Activated CD8-positive, alpha-beta memory T cell treated with anti-CD3 and anti-CD28 coated beads, Interleukin-2, amount 50 U/mL, for 4 hours (primary cell): Measurements from ENCODE around the gene AATF.

Experiments used
- DNase-seq: peaks from one replicate; pipeline ENCODE4 v3.0.0-alpha.2; 2020

The AATF gene

DNA sequence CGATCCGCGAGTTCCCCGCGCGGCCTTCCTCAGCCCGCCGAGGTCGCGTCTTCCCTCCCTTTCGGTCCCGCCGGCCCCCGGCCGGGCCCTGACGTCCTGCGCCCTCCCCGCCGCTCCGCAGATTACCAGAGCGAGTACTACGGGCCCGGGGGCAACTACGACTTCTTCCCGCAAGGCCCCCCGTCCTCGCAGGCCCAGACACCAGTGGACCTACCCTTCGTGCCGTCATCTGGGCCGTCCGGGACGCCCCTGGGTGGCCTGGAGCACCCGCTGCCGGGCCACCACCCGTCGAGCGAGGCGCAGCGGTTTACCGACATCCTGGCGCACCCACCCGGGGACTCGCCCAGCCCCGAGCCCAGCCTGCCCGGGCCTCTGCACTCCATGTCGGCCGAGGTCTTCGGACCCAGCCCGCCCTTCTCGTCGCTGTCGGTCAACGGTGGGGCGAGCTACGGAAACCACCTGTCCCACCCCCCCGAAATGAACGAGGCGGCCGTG lies 6.1 kb upstream of the AATF start:
- no peak for DNase-seq

DNA sequence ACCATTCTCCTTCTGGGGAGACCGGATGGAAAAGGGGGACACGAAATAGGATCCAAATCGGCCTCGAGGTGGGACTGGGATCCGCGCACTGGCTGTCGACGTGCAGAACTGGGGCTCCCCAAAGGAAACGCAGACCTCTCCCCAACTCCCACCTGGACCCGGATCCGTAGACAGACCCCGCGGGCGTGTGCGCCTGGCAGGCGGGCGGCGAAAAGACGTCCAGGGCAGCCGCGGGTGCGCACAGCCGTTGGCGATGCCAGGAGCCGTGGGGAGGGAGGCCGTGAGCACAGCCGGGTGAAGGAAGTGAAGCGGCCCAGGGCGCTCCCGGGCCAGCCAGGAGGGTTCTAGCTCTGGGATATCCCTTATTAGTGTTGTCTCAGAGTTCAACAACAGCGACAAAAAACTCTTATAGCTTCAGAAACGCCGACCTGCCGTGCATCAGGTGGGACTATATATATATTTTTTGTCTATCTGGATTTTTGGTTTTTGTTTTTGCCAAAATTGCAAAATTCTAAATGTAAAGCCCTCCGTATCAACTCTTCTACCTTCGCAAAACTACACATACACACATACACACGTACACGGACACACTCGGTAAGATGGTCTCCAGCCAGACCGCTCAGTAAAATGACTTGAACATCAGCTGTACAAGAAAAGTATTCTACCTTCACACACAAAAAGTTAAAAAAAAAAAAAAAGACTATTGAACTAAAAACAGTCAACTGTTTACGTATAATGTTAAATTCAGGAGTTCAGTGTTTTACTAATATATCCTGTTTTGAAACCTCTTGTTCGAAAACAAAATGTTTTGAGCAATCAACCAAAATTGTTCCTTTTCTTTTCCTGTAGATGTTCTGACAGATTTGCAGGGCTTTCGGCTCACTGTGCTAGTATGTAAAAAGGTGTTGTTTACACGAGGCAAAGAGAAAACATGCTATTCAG lies 5.2 kb upstream of the AATF start:
- DNase-seq, result no peak

DNA sequence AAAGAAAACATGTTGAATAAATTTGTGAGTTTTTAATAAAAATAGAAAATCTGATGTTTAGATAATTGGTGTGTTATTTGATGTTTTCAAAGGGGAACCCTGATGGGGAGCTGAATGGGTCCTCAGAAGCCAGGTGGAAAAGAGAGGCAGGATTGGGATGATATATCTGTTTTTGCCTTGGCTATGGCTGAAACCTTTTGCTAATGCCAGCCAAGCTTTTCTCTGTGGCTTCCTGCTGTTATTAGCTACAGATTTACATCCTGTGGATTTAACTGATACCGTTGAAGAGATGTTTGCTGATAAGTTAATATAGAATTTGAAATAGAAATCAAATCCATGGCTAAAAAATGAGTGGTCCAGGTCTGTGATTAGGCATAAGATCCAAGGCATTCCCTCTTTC lies 4.2 kb upstream of the AATF start:
- no peak for DNase-seq

DNA sequence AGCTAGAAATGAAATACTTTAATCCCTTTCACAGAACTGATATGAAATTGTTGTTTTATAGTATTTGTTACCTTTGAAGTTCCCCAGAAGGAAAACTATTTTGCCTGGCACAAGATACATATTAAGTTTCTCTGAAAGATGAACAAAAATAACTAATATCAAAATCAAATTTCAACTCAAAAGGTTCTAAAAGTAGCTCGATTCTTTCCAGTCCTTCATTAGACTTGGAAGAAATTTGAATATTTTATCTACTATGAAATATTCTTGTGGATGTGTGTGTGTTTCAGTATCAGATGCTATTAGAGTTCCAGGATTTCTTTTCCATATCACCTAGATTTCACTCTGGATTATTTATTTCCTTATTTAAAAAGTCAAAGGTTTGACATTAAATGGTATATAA lies 3.6 kb upstream of the AATF start:
- no peak for DNase-seq

GRCh38 chr17:36945959-36946725 lies 2.6 kb upstream of the AATF start:
- no peak for DNase-seq

- no peak for DNase-seq
These were observed 2.0 kb upstream of the AATF start for GRCh38 chr17:36946726-36947091.

DNA sequence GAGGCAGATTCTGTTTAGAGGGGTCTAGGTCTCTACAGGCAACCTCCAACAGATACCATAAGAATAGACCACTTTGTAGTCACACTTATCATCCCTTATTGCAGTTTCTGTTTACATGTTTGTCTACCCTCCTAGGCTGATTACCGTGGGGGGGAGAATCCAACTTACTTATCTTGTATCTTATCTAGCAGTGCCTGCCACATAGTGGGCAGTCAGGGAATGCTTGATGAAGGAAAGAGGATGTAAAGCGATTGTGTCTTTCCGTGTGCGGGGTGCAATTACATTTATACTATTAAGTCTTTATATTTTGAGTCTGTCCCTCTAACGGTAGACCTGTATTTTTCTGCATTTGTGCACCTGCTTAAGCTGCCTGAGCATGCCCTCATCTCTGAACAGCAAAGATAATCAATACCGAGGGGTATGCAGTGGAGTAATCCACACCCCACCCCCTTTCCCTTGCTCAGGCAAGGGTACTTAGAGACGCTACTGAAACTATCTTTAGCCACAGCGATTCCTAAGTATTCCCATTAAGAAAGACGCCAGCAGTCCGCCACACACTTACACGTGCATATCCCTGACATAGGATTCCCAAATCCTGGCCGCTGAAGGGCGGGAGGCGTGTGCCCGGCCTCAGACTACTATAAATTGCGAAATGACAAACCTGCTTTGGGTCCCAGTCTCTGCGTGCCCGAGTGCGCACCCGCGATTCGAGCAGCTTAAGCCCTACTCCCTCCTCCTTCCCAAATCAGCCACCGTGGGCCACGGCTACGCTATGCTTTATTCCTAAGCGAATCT lies 635 bp upstream of the AATF start:
- no peak for DNase-seq

DNA sequence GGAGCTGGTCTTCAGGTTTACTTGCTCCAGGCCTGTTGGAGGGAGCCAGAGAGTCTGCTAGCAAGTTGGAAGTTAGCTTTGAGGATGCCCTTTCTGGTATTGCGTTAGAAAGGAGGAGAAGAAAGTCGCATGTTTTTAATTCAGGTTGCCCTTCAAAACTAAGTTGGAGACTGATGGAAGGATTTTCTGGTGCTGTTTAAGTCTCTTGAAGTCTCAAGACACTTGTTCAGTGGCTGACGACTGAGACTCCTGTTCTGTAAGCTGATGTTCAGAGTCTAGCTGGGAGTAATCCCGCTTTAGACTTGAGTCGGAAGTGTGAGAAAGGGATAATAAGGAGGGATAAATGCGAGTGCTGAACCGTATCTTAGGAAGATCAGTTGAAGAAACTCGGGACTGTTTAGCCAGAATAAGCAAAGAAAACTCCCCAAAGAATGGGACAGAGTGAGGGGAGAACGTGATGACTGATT lies 740 bp downstream of the AATF start:
- no peak for DNase-seq

DNA sequence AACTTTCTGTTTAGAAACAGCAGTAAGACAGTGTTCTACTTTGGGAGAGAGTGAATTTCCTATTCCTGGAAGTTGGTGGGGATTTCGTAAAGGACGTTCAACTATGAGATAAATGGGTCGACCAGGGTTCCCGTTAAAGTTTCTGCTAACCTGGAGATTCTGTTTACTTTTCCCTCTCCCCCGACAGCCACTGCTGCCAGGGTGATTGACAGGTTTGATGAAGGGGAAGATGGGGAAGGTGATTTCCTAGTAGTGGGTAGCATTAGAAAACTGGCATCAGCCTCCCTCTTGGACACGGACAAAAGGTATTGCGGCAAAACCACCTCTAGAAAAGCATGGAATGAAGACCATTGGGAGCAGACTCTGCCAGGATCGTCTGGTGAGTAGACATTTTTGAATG lies 1.3 kb downstream of the AATF start:
- DNase-seq, result no peak

- DNase-seq, result no peak
These were observed 2.5 kb downstream of the AATF start for GRCh38 chr17:36951084-36951789.

DNA sequence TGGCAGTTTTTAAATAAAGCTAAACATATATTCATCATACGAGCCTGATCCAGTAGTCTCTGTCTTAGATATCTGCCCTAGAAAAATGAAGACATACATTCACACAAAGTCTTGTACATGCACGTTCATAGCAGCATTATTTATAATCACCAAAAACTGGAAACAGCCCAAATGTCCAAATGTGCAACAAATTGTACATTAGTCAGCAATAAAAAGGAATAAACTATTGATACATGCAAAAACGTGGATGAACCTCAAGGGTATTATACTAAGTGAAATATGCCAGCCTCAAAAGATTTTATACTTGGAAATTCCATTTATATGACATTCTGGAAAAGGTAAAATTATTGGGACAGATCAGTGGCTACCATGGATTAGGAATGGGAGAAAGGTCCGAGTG lies 22.8 kb downstream of the AATF start:
- DNase-seq, result no peak

DNA sequence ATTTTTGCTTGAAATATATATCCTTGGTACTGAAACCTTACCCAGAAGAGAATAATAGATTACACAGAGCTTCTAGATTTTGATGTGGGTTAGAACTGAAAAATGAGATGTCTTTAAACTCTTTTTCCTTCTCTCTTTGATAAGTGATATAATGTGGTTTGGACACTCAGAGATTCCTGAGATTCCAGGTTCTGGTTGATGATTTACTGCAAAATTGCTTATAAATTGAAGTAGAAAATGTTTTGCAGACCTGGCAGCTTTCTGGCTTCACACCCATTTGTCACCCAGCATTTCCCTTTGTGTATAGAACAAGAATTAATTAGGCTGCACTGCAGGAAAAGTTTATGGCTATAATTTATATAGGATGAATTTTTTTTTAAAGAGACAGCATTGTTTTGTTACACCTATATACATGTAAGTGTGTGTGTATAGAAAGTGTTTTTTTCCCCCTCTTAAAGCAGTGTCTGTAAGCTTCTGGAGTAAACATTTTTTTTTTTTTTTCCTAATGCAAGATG lies 23.5 kb downstream of the AATF start:
- DNase-seq, result no peak

DNA sequence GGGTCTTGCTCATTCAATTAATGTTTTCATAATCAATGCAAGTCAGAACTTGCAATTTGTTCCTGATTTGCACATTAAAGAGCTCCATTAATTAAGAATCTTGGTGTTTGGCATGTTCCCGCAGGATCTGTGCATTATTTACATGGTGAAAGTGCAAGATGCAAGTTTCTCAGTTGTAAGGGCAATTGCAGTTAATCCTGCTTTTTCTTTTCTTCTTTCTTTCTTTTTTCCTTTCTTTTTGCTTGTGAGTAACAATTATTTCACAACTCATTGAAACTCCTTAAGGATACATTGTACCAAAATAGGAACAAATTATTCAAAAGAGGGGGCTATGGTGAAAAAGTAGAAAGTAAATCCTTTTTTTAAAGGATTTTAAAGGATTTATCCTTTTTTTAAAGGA lies 24.2 kb downstream of the AATF start:
- no peak for DNase-seq

DNA sequence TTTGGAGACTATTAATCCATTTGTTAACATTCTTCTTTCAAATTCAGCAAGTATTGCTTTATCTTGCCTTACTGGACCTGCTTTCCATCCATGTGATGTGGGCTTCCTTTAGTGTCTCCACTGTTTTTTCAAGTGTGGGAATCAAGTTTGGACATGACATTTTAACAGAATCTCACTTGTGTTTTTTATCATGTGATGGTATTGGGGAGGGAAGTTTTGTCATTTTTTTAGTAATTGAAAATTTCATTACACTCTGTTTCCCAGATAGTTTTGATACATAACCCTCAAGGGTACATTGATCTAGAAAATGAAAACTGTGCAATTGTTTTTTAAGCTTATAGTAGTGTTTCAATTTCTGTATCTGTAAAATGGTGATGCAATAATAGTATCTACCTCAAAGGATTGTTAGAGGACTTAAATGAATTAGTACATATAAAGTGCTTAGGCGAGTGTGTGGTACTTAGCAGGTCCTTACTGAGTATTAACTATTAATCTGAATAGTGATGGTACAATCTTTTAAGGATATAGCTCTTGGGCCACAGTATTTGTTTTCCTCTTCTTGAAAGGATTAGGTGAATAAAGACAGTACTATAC lies 27.3 kb downstream of the AATF start:
- no peak for DNase-seq

- no peak for DNase-seq
These were observed 28.3 kb downstream of the AATF start for GRCh38 chr17:36977066-36977465.

DNA sequence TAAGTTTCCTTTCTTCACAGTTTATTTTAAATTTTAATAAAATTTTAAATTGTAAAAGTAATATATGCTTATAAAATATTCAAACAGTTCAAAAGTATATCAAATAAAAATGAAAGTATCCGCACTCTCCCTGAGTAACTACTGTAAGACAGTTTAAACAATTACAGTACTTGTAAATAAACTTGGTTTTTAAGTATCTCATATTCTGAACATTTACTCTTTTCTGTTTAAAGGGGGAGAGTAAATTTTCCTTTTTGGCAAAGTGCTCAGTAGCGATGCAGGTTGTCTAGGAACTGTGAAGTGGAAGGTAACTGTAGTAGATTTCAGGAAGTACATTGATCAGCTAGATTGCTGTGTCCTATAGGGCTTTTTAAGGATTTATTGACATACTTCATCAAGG lies 28.8 kb downstream of the AATF start:
- DNase-seq, result no peak

DNA sequence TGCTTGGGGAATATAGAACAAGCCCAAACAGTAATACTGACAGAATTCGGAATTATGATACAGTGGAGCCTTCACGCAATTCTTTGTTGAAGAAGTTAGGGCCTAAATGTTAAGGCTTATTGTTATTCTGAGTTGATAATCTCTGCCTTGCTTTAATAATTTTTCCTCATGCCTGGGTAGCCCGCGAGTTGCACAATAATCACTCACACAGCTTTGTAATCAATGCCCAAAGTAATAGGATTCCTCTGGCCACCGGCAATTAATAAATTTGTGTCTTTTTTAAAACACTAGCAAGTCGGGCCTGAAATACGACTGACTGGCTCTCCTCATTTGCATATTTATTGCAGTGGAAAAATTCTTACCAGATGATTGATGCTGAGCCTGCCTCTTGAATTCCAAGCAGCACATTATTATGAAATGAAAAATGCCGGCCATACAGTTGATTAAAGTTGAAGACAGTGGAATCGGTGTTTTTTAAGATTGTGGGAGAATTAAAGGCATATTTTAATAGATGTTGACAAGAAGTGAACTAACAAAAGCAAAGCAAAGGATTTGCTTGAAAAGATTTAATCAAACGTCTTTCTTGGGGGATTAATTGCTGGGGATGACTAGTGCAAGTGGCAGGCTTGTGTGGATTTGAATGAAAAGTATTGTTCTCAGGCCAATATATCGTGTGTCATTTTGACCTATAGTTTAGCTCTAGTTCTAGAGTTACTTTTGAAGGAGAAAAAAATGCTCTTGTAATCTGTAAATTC lies 30.2 kb downstream of the AATF start:
- DNase-seq, result no peak

- DNase-seq, result no peak
These were observed 30.8 kb downstream of the AATF start for GRCh38 chr17:36979565-36979941.

- no peak for DNase-seq
These were observed 31.6 kb downstream of the AATF start for GRCh38 chr17:36980280-36980761.

GRCh38 chr17:36983618-36984017 lies 34.9 kb downstream of the AATF start:
- no peak for DNase-seq

DNA sequence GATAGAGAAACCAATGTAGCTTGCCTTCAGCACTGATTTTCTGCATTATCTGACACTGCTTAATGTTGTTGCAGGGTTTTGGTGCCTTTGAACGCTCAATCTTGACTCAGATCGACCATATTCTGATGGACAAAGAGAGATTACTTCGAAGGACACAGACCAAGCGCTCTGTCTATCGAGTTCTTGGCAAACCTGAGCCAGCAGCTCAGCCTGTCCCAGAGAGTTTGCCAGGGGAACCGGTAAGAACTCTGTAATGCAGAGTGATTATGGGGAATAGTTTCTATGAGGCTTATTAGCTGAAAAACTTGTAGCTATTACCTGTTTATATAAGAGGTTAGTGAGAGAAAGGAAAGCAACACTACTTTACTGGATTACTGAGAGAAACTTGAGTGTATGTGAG lies 40.4 kb downstream of the AATF start:
- DNase-seq, result no peak
